NCI-H1092 treated with DMSO at 0.1 percent for 48 hours (cell line): ENCODE results near the gene RNF130.

ENCODE experiments used
- DNase-seq: peaks from one replicate; lab custom pipeline; 2025; lab: John Stamatoyannopoulos, UW

RNF130 gene

DNA sequence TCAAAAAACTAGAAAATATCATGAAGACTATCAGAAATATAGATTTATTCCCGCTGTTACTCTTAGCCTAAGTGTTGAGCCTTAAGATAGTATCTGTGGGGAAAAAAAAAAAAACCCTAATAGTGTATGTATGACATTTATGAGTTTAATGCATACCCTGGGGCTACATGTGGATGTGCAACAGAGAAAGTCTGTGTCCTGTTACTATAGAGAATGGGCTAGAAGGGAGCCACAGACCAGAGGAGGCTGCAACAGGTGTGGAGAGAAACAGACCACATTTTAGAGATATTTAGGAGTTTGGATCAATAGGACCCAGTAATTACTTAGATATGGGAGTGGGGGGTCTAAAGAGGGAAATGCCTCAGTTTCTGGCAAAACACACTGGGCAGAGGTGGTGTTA, 15.4 kb downstream of the RNF130 start:
- DNase-seq = no peak

DNA sequence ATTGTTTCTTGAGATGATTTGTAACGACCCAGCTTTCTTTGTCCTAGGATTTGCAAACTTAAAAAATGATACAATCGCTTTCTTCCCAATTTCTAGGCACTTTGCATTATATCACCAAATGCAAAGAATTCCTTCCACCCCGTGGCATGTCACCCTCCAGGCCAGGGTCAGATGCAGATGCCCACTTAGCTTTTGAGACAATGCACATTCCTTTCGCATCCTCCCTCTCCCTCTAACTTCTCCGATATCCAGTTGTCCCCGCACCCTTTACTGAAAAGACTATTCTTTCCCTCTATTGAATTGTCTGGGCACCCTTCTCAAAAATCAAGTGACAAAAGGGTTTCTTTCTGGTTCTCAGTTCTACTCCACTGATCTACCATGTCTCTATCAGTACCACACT, 17.3 kb downstream of the RNF130 start:
- DNase-seq = no peak

GRCh38 chr5:180053061-180053602, 18.4 kb downstream of the RNF130 start:
- no peak for DNase-seq

DNA sequence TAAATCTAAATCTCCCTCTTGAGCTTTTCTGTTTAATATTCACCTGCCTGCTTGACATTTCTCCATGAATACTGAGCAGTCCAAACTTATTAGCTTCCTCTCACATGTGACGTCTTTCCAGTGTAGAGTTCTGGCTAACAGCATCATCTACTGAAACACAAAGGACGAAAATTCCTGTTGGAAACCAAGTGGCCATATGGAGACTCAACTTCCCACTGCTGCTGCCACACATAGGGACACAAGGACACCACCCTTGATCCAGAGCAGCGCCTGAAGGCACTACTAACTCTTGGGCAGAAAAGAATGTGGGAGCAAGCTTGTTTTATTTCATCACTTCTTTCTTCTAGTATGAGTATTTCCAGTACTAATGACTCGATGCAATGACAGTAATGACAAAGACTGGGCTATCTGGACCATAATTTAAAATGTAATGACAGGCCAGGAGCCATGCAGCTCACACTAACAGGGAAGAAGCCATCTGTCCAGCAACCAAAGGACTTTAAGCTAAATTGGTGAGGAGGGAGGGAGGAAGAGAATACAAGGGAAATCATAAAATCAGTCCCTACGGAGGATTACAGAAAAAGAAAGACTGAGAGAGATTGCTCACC, 19.2 kb downstream of the RNF130 start:
- no peak for DNase-seq

- no peak for DNase-seq
Observed at GRCh38 chr5:180050121-180050940, 21.2 kb downstream of the RNF130 start.

GRCh38 chr5:180049185-180049548, 22.4 kb downstream of the RNF130 start:
- no peak for DNase-seq

DNA sequence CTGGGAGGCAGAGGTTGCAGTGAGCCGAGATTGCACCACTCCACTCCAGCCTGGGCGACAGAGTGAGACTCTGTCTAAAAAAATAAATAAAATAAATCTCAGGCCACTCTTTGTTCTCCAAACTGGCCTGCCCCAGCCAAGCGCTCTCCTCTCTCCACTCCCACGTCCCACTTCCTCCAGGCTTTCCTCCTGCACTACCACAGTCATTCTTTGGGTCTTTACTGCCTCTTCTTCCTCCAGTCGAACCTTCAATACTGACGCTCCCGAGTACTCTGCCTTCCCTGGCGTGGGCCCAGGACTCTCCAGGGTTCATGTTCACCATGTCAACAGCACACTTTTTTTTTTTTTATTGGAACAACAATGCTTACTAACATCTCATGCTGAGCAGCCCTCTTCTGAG, 23.9 kb downstream of the RNF130 start:
- DNase-seq = no peak

DNA sequence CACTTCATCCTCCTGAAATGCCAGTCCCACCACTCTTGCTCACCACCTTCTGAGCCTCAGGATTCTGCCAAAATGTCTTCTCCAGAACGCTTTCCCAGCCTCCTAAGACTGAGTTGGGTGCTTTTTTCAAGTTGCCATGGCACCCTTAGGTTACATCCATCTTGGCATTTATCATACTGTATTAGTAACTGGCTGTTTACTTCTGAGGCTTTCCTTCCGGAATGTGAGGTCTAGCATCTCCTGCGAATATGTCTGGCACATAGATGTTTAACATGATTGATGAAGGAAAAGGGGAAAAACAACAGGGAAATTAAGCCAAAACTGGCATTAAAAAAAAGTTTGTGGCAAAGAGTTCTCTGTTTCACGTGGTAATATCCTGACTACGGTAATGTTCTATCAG, 24.9 kb downstream of the RNF130 start:
- DNase-seq = no peak

- no peak for DNase-seq
Observed at GRCh38 chr5:180045889-180046499, 25.6 kb downstream of the RNF130 start.

DNA sequence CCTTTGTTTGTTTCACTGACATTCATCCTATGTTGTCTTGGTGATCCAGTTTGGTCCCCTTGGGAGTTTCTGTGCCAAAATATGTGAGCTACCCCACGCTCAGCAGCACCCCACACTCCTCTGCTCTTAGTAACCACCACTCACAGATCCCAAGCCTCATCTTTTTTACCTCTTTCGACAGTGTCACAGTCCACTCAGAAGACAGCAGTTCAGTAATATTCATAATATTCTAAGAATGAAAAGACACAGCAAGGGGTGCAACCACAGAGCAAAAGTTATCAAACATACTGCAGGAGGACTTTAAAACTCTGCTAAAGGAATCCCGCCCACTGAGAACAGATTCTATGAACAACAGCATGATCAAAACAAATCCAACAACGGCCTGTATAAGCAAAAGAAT, 28.2 kb downstream of the RNF130 start:
- no peak for DNase-seq

DNA sequence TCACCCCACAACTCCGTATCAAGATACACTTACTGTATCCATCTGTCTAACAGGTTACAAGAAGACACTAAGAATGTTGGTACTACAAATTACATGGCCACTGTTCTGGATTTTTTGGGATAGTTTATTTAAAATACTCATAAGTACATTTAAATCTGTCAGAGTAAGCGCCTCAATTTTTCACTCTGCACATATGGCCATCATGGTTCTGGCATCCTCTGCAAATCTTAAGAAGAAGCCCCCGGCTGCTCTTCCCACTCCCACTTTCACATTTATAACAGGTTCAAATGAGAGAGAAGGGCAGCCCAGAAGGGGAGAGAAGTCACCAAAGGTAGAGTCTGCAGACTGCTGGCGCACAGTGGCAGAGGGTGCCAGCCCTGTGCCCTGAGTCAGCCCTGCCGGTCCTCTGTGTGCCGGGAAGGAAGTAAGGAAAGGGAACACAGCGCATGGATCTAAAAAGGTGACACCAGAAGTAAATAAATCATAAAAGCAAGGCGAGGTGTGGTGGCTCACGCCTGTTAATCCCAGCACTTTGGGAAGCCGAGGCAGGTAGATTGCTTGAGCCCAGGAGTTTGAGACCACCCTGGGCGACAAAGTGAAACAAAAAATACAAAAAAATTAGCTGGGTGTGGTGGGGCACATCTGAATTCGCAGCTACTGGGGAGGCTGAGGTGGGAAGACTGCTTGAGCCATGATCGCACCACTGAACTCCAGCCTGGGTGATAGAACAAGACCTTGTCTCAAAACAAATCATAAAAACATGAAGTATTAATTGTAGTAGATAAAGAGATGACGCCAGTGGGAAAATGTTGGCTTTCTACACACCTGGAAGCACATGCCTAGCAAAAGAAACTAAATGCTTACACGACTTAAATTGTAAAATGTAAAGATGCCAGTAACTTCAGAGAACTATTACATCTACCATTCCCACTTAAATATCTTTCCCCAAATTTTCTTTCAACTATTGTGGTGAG, 30.0 kb downstream of the RNF130 start:
- DNase-seq = no peak

DNA sequence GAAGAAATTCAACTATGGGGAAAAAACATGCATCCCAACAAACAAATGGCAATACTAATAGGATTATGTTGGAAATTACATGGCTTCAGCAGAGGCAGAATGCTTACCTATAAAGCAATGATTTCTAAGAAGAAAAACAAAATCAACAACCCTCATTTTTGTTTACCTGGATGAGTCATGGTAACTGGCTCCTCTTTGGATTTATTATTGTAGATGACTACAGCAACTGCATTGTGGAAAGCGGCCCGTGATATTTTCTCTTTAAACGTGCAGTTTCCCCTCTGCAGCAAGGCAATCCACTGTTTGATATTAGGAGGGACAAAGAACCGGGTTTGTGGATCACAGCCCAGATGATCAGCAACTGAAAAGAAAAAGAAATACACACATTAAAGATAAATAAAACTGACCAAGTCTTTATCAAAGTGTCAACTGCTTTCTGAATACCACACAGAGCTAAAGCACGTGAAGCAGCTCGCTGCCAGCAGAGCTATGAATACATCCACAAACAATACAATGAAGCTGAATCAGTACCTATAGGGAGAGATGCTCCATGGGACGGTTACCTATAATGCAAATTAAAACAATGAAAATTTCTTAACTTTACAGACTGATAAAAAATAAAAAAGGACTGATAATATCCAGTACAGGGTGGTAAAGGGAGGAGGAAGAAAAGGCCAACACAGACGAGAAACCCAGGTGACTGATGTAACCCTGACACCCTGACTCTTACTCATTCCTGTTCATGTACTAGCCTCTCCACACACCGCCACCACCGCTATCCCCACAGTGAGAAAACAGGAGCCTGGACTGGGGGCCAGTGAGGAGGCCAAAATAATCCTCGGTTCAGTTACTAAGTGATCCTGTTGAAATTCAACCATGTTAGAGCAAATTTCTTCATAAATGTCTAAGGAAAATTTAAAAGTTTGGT, 31.0 kb downstream of the RNF130 start:
- DNase-seq = no peak

DNA sequence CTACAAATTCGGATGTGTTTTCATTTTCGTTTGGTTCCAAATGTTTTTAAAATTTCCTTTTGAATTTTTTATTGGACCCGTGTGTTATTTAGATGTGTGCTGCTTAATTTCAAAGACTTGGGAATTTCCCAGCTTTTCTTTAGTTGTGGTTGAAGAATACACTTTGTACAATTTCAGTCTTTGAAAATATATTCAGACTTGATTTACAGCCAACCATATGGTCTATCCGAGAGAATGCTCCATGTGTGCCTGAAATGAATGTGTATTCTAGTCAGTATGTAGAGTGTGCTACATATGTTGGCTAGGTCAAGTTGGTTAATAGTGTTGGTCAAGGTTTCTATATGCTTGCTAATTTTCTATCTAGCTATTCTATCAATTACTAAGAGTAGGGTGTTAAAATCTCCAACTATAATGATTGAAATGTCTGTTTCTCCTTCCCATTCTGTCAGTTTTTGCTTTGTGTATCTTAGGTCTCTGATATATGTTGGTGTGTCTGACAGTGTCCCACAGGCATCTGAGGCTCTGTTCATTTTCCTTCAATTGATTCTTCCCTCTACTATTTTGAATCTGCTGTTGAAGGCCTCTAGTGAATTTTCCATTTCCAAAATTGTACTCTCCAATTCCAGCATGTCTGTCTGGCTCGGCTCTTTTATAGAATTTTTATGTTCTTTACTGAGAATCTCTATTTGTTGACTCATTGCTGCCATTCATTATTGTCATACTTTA, 36.2 kb downstream of the RNF130 start:
- DNase-seq = no peak

DNA sequence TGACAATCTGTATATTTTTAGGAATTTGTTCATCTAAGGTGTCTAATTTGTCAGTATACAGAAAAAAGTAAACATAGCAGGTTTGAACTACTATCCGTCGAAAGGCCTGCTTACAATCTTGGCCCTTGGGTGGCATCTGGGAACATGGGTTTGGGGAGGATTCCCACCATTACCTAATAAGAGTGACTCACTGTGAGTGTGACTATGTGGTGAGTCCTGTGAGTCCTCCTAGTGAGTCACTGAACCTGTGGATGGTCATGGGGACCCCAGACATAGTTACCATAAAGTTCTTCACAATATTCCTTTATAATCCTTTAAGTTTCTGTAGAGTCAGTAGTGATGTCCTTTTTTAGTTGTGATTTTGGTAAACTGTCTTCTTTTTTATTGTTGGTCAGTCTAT, 37.0 kb downstream of the RNF130 start:
- no peak for DNase-seq

- no peak for DNase-seq
Observed at GRCh38 chr5:180027459-180028089, 44.0 kb downstream of the RNF130 start.

DNA sequence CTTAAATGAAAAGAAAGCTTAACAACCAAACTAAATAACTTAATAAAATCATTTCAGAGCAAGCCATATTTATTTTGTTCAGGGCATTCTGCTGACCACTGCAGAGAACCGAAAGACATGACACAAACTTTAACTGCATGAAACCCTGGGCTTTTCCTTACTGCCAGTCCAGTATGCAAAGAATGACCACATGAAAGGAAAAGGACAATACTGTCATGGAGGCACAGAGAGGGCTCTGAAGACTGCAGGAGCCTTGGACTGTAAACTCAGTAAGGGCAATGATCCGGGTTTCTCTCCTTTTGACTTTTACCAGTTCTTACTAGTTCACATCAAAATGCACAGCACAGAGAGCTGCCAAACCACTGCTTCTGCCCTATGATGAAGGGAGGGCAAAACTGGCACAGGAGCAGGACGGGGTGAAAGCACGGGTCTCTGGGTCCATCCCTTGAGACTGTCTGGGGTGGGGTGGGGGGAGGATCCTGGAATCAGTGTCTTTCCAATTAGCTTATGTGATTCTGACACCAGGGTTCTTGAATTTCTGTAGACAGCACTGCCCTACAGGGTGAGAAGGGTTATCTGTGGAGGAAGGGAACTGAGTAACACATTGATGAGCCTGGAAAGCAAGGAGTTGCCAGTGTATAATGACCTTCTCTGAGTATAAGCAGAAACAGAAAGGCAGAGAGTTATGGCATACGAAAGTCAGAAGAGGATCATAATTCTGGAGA, 44.7 kb downstream of the RNF130 start:
- no peak for DNase-seq

DNA sequence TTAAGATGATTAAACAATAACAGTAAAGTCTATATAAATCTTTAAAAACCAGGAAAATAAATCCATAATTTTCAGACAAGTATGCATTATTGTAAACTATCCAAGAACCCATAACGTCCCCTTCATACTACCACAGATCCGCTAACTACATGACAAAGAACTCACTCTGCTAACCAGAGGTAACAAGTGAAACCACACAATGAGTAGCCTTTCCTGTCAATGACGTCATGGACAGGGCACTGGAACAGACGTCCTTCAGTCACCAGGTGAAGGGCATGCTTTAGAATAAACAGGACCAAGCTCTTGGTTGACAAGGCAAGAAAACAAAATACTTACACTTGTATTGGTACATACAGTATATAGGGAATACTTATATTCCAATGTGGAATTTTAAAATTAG, 45.2 kb downstream of the RNF130 start:
- DNase-seq = no peak

DNA sequence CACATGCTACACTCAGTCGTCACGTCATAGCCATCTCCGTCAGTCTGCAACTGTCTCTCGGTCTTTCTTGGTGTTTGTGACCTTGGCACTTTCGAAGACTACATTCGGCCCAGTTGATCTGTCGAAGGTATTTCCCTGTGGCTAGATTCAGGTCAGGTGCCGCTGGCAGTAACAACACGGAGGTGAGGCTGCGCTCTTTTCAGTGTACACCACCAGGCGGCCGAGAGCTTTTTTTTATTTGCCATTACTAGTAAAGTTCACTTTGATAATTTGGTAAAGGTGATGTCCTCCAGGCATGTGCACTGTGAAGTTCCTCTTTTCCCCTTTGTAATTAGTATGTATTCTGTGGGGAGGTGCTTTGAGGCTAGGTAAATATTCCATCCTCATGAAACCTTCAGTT, 49.7 kb downstream of the RNF130 start:
- no peak for DNase-seq

DNA sequence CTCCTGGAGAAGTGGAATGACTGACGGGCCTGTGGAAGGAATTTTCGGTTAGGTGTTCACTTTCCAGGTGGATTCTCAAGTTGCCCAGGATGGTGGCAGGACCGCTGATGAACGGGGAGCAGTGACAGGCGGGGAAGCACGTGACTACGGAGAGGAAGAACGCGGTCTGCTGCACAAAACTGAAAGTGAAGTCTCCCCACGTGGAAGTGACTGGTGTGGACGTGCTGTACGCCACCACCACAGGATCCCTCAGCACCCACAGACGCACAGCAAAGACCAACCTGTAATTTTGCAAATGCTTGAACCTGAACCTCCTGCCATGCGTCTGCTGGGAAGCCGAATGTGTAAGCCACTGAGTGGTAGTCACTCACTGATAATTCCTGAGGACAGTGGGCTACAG, 51.4 kb downstream of the RNF130 start:
- DNase-seq = no peak
